Renal pelvis (tissue), 4 donors: ENCODE measurements around the gene SLC10A3. TPM values are rescaled to one million over a fixed set of nuclear protein-coding genes. Genes with fewer than 3 reads are reported as not detected.
"Not testable (repeated sequence)": the region's sequence is repeated elsewhere in the genome, so short reads cannot be mapped to it uniquely, and the experiment has no call there.

Experiments
- DNase-seq: peaks from one replicate; pipeline ENCODE4 v3.0.0-alpha.2; 2013
- polyA plus RNA-seq, 3 donors: library from polyadenylated mRNA; unstranded; fragments of 120-200 nt; gene quantifications; one replicate each; pipeline ENCODE4 v1.2.1, GENCODE V29; 2013; ENCODE audit not compliant: insufficient read length in 3 of 3

SLC10A3 gene
- polyA plus RNA-seq, 3 donors, result 20.0 to 24.1 (median 20.9) TPM

- DNase-seq, result no peak
Observed at GRCh38 chrX:154515090-154515965, 24.9 kb upstream of the SLC10A3 start.

- no peak for DNase-seq
Observed at GRCh38 chrX:154513716-154514115, 23.3 kb upstream of the SLC10A3 start.

- no peak for DNase-seq
Observed at GRCh38 chrX:154512879-154513553, 22.6 kb upstream of the SLC10A3 start.

GRCh38 chrX:154511761-154512160 is 21.3 kb upstream of the SLC10A3 start:
- DNase-seq, result no peak

- no peak for DNase-seq
Observed at GRCh38 chrX:154509455-154509854, 19.0 kb upstream of the SLC10A3 start.

GRCh38 chrX:154508384-154508745 is 17.9 kb upstream of the SLC10A3 start:
- no peak for DNase-seq

- no peak for DNase-seq
Observed at GRCh38 chrX:154507673-154508383, 17.4 kb upstream of the SLC10A3 start.

GRCh38 chrX:154506483-154507332 is 16.3 kb upstream of the SLC10A3 start:
- DNase-seq, result no peak

- DNase-seq, result no peak
Observed at GRCh38 chrX:154505734-154506133, 15.3 kb upstream of the SLC10A3 start.

GRCh38 chrX:154502989-154503388 is 12.6 kb upstream of the SLC10A3 start:
- no peak for DNase-seq

GRCh38 chrX:154502098-154502497 is 11.7 kb upstream of the SLC10A3 start:
- DNase-seq, result no peak

GRCh38 chrX:154501423-154501822 is 11.0 kb upstream of the SLC10A3 start:
- not testable (repeated sequence) for DNase-seq

GRCh38 chrX:154496591-154497137 is 6.2 kb upstream of the SLC10A3 start:
- not testable (repeated sequence) for DNase-seq

GRCh38 chrX:154495472-154495922 is 5.1 kb upstream of the SLC10A3 start:
- no peak for DNase-seq

- DNase-seq, result no peak
Observed at GRCh38 chrX:154494715-154495114, 4.3 kb upstream of the SLC10A3 start.

GRCh38 chrX:154490021-154490413 is 412 bp downstream of the SLC10A3 start:
- no peak for DNase-seq

GRCh38 chrX:154489182-154489581 is 1.2 kb downstream of the SLC10A3 start:
- no peak for DNase-seq

- DNase-seq, result no peak
Observed at GRCh38 chrX:154488336-154489075, 1.9 kb downstream of the SLC10A3 start.

GRCh38 chrX:154487518-154488290 is 2.7 kb downstream of the SLC10A3 start:
- no peak for DNase-seq
